HG02870 (cell line): ENCODE data around the gene HTN3.
A peak's percentile ranks its signal among the peaks of the same experiment; 100 is the strongest.
"Not testable (repeated sequence)": the region's sequence is repeated elsewhere in the genome, so short reads cannot be mapped to it uniquely, and the experiment has no call there.

Source experiments
- ATAC-seq: cut with Tn5 transposase; IDR thresholded peaks from one replicate; pipeline ENCODE4 v1.9.1; 2021; ENCODE audit warnings: mild to moderate bottlenecking, moderate library complexity; ENCODE audit not compliant: unreplicated experiment

The HTN3 gene

DNA sequence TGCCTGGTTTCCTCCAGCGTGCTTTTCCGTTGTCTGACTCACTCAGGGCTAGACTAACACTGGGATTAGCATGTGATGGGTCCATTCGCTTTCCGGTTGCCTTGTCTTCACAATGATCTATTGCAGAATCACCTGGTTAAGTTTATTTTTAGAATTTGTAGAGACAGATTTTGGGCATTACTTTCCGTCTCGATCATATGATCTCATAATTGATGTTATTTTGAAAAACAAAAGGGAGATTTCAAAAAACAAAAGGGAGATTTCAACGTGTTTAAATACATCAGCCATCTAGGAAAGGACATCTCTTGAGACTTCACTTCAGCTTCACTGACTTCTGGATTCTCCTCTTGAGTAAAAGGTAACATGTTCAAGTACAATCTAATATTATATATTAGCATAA, at the start of gene HTN3:
TSS of gene HTN3 (plus strand) at position 301 of the 400 bp plus-strand sequence. CDS start 2,282 bp downstream, outside the sequence.
- ATAC-seq: not testable (repeated sequence)

DNA sequence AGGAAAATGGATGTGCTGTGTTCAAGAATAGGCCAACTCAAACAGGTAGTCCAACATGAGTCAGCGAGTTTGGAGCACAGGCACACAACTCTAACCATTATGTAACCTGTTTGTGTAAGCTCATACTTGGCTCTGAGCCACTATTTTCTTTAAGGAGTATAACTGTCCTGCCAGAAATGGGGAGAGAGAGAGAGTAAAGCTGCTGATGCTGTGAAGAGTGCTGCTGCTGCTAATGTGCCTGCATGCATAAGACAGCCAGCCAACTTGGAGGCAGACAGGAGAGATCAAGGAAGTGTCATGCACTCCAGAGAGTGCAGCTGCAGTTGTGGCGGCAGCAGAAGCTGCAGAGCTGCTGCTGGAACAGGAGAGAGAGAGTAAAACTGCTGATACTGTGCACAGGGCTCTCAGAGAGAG, 44.2 kb upstream of the HTN3 start:
- peak; percentile 84 for ATAC-seq

DNA sequence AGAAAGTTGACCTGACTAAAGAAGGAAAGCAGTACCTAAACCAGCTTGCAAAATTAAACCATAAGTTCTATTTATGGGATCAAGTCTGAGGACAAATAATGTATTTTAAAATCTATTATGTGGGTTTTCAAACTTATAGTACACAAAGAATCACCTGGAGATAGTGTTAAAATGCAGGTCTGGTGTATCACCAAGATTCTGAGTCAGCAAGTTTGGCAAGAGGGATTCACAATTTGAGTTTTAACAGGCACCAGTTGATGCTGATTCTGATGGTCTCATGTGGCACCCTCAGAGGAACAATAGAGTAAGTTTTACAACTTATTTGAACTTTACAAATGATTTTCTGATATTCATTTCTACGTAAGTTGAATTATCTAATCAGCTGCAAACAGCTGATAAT, 41.6 kb upstream of the HTN3 start:
- no peak for ATAC-seq

DNA sequence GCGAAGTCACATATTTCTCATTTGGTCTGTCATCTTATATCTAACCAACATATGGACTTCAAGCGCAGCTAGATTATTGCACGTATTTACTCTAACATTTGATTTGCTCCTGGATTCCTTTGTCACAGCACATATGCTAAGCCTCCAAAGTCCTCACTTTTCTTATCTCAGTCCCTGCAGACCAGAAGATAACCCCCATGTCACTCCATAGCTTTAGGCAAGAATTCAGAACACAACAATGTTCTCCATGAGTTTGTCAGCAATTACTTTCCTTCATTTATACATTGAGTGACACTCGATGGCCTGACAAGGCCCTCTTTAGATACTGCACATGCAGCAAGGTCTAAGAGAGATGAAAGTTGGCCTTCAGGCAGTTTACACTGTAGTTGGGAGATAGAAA, 37.2 kb upstream of the HTN3 start:
- no peak for ATAC-seq

GRCh38 chr4:69994782-69995181, 33.5 kb upstream of the HTN3 start:
- ATAC-seq: no peak

DNA sequence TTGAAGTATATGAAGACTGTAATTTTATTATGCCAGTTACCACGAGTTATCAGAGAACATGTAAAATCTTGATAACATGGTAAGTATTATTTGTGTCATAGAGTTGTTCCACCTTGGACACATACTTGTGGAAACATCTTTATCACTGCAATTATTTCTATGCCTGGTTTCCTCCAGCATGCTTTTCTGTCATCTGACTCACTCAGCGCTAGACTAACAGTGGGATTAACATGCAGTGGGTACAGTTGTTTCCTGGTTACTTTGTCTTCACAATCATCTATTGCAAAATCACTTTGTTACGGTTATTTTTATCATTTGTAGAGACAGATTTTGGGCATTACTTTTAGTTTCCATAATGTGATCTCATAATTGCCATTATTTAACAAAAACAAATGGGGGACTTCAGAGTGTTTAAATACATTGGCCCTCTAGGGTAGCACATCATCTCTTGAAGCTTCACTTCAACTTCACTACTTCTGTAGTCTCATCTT, 32.7 kb upstream of the HTN3 start, which contains the start of gene STATH:
TSS of gene STATH (plus strand) at position 441 of the 491 bp plus-strand sequence. CDS start 2,472 bp downstream, outside the sequence.
- no peak for ATAC-seq

GRCh38 chr4:69999420-69999819, 28.8 kb upstream of the HTN3 start:
- no peak for ATAC-seq

DNA sequence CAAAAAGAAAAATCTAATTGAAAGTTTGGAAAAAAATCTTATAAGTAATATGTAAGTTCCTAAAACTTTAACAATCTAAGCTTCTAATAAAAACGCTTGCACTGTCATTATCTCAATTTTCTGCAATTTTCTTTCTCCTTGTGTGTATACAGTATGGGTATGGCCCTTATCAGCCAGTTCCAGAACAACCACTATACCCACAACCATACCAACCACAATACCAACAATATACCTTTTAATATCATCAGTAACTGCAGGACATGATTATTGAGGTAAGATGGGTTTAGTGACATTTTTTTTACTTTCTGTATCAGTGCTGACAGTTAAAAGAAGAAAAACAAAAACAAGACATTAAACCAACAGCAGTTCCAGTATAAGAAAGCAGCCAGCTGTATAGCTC, 27.5 kb upstream of the HTN3 start:
- ATAC-seq: no peak

GRCh38 chr4:70002507-70002906, 25.8 kb upstream of the HTN3 start:
- ATAC-seq: no peak

DNA sequence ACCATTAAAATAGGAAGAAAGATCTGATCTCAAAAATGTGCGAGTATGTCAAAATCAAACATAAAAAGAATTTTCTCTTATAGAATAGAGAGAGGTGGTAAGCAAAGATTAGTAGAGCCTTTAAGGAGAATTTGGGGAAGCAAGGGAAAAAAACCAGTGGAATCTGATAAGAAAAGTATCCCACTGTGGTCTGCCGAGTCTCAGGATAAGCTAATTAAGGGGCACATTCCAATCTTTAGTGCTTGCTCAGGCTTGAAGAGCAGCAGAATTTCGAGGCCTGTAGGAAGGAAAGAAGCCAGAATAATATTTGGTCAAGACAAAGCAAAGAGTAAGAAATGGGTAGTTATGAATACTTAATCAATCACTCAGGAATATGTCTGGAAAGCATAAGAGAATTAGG, 19.5 kb upstream of the HTN3 start:
- ATAC-seq: no peak

DNA sequence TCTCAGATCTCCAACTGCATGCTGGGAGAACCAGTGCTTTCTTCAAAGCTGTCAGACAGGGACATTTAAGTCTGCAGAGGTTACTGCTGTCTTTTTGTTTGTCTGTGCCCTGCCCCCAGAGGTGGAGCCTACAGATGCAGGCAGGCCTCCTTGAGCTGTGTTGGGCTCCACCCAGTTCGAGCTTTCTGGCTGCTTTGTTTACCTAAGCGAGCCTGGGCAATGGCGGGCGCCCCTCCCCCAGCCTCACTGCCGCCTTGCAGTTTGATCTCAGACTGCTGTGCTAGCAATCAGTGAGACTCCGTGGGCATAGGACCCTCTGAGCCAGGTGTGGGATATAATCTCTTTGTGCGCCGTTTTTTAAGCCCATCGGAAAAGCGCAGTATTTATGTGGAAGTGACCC, 9.3 kb upstream of the HTN3 start:
- ATAC-seq: not testable (repeated sequence)

DNA sequence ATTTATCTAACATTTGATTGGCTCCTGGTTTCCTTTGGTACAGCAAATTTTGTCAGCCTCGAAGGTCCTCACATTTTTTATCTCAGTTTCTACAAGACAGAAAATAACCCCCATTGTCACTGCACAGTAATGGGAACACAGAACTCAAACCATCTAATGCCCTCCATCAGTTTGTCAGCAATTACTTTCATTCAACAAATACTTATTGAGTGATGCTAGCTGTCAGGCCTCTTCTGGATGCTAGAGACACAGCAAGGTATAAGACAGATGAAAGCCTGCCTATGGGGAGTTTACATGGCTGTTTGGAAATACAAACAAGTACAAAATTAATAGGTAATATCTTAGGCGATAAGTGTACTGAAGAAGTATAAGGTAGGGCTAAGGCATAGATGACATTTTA, 5.0 kb upstream of the HTN3 start:
- ATAC-seq: no peak

DNA sequence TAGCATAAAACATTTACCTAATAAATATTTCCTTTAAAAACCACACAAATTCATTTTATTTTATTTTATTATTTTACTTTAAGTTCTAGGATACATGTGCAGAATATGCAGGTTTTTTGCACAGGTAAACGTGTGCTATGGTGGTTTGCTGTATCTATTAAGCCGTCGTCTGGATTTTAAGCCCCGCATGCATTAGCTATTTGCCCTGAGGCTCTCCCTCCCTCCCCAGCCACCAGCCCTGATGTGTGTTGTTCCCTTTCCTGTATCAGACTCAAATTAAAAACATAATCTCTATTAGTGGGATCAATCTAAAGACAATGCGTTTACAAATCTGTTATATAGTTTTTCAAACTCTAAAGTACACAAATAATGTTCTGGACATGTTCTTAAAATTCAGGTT, 1.2 kb upstream of the HTN3 start:
- no peak for ATAC-seq

- ATAC-seq: not testable (repeated sequence)
Measured at GRCh38 chr4:70037559-70037958, 9.3 kb downstream of the HTN3 start.

- not testable (repeated sequence) for ATAC-seq
Measured at GRCh38 chr4:70039928-70040327, 11.7 kb downstream of the HTN3 start.

DNA sequence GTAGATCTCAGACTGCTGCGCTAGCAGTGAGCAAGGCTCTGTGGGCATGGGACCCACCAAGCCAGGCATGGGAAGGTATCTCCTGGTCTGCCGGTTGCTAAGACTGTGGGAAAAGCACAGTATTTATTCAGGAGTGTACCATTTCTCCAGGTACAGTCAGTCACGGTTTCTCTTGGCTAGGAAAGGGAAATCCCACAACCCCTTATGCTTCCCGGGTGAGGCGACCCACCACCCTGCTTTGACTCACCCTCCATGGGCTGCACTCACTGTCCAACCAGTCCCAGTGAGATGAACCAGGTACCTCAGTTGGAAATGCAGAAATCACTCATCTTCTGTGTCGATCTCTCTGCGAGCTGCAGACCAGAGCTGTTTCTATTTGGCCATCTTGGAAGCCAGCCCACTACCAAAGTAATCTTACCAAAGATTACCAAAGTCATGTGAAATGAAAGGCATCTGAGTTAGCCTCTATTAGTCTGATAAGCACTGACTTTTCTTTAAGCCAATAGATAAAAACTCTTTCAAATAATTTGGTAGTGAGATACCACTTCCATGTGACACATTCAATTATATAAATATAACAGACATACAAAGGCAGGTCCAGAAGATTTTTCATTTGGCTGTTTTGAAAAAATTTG, 13.5 kb downstream of the HTN3 start:
- ATAC-seq: no peak

DNA sequence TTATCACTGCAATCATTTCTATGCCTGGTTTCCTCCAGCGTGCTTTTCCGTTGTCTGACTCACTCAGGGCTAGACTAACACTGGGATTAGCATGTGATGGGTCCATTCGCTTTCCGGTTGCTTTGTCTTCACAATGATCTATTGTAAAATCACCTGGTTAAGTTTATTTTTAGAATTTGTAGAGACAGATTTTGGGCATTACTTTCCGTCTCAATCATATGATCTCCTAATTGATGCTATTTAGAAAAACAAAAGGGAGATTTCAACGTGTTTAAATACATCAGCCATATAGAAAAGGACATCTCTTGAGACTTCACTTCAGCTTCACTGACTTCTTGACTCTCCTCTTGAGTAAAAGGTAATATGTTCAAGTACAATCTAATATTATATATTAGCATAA, 21.9 kb downstream of the HTN3 start, which contains the start of gene HTN1:
TSS of gene HTN1 (plus strand) at position 301 of the 400 bp plus-strand sequence. CDS start 2,639 bp downstream, outside the sequence.
- ATAC-seq: not testable (repeated sequence)

DNA sequence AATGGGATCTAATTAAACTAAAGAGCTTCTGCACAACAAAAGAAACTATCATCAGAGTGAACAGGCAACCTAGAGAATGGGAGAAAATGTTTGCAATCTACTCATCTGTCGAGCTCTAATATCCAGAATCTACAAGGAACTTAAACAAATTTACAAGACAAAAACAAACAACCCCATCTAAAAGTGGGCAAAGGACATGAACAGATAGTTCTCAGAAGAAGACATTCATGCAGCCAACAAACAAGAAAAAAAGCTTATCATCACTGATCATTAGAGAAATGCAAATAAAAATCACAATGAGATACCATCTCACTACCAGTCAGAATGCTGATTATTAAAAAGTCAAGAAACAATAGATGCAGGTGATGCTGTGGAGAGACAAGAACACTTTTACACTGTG, 28.3 kb downstream of the HTN3 start:
- ATAC-seq: not testable (repeated sequence)

DNA sequence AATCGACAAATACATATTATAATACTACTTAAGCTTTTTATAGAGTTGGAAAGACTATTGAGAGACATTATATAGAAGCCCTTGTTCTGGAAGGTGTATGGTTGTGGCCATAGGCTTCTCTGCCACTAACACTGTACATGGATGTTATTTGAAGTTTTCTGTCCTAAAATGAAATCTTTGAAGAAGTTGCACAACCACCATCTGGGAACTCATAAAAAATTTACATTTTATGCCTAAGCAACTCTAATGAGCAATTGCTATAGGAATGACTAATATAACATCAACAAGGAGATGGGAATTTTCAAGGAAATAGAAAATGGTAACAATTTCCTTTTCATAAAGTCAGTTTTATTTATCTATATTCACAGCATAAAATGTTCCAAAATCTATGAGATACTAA, 29.4 kb downstream of the HTN3 start:
- ATAC-seq: no peak

DNA sequence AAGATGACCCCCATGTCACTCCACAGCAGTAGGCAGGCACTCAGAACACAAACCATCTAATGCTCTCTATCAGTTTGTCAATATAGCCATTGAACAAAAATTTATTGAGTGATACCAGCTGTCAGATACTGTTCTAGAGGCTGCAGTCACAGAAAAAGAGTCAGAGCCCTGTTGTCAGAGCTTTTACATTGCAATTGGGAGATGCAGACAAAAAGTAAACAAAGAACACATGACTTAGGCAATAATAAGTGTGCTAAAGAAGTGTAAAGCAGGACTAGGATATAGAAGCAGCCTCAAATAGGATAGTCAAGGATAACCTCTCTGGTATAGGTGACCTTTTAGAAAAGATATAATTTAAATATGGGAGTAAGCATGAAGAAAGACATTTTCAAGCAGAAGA, 30.9 kb downstream of the HTN3 start:
- no peak for ATAC-seq

DNA sequence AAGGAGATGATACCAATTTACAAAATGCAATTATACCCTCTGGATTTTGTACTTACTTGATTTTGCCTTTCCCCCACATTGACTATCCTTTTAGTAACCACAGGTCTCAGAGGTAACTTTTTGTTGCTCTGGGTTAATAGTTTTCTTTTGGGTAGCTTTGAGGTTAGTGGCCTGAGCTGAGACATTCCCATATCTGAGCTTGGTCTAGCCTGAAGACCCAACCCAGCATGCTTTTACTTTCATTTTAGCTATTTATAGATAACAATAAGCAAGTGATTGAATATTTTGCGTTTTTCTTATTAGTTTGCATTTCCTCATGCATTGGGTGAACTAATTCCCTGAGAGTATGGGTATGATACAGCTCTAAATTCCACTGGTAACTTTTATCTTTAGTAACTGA, 33.7 kb downstream of the HTN3 start:
- peak; percentile 62 for ATAC-seq

- ATAC-seq: no peak
Measured at GRCh38 chr4:70080205-70080604, 51.9 kb downstream of the HTN3 start.
